Hepatocyte (in vitro differentiated cells): ENCODE data around the gene GRM1.

Source experiments
- EZH2 ChIP-seq: fragments of 200-600 bp; sonication (generic); IDR thresholded peaks from 2 replicates; pipeline ENCODE4 v1.6.1; 2016; ENCODE audit warnings: antibody characterized with exemption, mild to moderate bottlenecking, borderline replicate concordance
- EZH2phosphoT487 ChIP-seq: fragments of 200-600 bp; sonication (generic); IDR thresholded peaks from one replicate; pipeline ENCODE4 v1.6.1; 2018; ENCODE audit warnings: antibody characterized with exemption, mild to moderate bottlenecking, low read depth, moderate library complexity; ENCODE audit not compliant: unreplicated experiment, severe bottlenecking
- TF ChIP-seq, protein P1 (sequence below): fragments of 200-600 bp; sonication (generic); IDR thresholded peaks from 2 replicates; pipeline ENCODE4 v1.5.1; 2016; ENCODE audit warnings: antibody characterized with exemption, mild to moderate bottlenecking; ENCODE audit not compliant: poor library complexity

GRCh38 chr6:146339716-146340115 is 310.9 kb downstream of the GRM1 start:
- TF ChIP-seq, protein P1, sequence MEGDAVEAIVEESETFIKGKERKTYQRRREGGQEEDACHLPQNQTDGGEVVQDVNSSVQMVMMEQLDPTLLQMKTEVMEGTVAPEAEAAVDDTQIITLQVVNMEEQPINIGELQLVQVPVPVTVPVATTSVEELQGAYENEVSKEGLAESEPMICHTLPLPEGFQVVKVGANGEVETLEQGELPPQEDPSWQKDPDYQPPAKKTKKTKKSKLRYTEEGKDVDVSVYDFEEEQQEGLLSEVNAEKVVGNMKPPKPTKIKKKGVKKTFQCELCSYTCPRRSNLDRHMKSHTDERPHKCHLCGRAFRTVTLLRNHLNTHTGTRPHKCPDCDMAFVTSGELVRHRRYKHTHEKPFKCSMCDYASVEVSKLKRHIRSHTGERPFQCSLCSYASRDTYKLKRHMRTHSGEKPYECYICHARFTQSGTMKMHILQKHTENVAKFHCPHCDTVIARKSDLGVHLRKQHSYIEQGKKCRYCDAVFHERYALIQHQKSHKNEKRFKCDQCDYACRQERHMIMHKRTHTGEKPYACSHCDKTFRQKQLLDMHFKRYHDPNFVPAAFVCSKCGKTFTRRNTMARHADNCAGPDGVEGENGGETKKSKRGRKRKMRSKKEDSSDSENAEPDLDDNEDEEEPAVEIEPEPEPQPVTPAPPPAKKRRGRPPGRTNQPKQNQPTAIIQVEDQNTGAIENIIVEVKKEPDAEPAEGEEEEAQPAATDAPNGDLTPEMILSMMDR, result no peak
- TF ChIP-seq EZH2, result no peak
- no peak for TF ChIP-seq EZH2phosphoT487
